NCI-H446 (cell line): ENCODE measurements around the gene IZUMO1.
"Not testable (repeated sequence)": the region's sequence is repeated elsewhere in the genome, so short reads cannot be mapped to it uniquely, and the experiment has no call there.

Experiments
- DNase-seq, 2 experiments: peaks; one replicate each; lab custom pipeline; 2025; lab: John Stamatoyannopoulos, UW

The IZUMO1 gene

GRCh38 chr19:48746738-48747575 is at the start of gene IZUMO1:
TSS of gene IZUMO1 (minus strand) at chr19:48746909. CDS start at chr19:48745859, 1,050 bp downstream.
- no peak for DNase-seq

DNA sequence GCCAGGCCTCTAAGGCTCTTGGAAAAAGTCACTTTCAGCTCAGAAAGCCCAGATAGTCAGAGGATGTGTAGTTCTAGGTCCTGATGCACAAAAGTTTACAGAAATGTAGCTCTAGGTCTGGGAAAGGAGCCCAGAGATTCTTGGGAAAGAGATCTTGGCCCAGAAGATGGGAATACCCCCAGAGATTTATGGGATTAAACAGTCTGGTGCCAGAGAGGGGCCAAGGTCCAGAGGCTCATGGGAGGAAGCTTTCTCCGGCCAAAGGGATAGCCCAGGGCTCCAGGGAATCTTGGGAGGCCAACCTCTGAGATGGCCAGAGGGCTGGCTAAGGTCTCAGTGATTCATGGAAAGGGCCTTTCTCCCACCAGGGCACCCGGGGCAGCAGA is 49.0 kb upstream of the IZUMO1 start:
- DNase-seq, result no peak

DNA sequence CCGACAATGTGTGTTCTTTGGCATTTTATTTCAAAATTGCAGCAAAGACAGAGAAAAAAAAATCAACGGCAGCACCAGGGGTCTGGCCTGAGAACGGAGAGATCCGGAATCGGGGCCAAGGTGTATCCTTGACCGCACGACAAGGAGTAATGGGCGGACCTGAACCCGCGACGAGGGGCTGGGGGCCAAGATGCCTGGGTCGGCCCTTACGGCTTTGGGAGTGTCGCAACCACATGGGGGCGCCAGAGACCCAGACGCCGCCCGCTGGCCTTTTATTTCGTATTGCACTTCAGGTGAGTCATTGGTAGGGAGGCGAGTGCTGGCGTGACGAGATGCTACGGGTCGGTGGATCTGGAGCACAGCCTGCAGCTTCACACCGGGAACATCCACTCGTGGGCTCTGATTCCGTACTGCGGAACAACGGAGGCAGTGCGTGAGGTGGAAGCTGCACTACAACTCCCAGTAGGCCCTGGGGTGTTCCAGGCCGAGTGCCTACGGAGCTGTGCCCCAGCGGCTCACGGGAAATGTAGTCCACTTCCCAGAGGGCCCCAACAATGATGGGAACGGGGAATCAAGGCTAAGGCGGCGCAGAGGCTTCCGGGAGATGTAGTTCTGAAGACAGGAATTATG is 48.5 kb upstream of the IZUMO1 start:
- DNase-seq, result peak; percentile 94 to 95

- DNase-seq, result no peak
These were observed 47.6 kb upstream of the IZUMO1 start for GRCh38 chr19:48794291-48794690.

DNA sequence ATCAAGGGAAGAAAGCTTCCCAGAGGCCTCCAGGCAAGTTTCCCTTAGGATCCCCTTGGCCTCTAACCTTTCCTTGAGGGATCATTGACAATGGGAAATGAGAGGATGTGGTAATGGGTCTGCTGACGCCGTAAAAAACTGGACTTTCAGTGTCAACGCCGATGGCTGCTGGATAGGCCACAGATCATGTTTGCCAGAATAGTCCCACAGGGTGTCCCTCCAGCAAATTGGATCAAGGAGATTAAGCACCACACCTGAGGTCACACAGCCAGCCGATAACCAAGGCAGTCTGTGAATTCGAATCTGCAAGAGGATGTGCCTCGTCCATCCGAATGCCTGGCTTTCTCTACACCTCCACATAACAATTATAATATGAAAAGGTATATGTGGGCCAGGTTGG is 46.6 kb upstream of the IZUMO1 start:
- DNase-seq, result no peak

DNA sequence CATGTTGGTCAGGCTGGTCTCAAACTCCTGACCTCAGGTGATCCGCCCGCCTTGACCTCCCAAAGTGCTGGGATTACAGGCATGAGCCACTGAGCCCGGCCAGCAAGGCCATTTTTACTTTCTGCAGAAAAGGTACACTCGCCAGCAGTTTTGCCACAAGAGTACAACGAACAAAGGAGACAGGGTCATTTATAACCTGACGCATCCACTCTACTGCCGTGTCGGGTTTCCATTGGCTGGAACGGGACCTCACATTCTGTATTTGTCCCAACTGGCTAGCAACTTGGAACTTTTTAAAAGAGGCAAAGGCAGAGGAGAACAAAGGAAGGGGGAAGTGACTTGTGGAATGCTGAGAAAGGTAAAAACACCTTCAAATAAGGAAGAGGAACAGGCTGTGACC is 40.6 kb upstream of the IZUMO1 start:
- DNase-seq, result not testable (repeated sequence)

GRCh38 chr19:48786422-48786821 is 39.7 kb upstream of the IZUMO1 start:
- not testable (repeated sequence) for DNase-seq

GRCh38 chr19:48784527-48784926 is 37.8 kb upstream of the IZUMO1 start:
- DNase-seq, result peak in 1 of 2 experiments; percentile 28

- DNase-seq, result no peak
These were observed 34.1 kb upstream of the IZUMO1 start for GRCh38 chr19:48780631-48781391.

DNA sequence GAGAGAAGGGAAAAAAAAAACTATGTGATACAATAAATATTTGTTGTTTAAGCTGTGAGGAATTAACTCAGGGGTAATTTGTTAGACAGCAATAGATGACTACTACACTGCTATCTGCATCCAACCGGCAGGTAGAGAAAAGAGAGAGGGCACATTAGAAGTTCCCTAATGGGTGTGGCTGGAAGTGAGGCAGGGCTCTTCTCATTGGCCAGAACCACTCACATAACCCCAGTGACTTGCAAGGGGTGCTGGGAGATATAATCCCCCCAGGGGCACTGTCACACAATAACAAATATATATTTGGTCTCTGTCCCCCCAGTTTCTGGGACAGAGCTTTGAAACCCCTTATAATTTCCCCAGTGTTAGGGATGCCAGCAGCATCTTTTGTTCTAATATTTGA is 32.9 kb upstream of the IZUMO1 start:
- DNase-seq, result no peak

DNA sequence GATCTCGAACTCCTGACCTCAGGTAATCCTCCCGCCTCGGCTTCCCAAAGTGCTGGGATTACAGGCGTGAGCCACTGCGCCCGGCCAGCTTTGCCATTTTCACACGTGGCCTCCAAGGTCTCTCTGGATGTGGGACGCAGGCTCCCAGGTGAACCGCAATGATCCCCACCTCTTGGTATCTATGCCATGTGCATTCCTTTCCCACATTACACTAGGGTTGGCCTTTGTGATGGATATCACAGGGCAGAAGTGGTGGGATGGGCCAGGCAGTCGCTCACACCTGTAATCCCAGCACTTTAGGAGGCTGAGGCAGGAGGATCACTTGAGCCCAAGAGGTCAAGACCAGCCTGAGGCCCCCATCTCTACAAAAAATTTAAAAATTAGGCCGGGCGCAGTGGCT is 31.0 kb upstream of the IZUMO1 start:
- DNase-seq, result no peak

DNA sequence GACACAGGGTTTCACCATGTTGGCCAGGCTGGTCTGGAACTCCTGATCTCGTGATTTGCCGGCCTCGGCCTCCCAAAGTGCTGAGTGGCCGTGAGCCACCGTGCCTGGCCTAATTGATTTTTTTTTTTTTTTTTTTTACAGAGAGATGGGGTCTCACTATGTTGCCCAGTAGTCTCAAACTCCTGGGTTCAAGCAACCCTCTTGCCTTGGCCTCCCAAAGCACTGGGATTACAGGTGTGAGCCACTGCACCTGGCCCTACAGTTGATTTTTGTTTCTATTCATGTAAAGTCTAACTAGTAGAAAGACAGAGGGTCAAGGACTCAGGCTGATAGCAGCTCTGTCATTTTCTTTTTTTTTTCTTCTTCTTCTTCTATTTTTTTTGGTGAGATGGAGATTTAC is 30.4 kb upstream of the IZUMO1 start:
- DNase-seq, result no peak

DNA sequence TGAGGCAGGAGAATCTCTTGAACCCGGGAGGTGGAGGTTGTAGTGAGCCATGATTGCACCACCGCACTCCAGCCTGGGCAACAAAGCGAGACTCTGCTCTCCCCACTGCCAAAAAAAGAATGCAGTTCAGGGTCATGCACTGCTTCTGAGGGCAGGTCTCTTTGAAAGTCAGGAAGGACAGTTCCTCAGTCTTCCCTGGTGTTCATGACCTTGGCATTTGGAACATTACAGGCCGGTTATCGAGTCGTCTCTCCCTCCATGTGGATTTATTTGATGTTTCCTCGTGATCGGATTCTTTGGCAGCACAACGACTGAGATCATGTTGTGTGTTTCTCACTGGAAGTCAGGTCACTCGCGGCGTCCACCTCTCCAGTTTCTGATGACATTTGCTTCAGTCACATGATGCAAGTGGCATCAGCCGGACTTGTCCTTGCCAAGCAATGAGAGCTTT is 25.8 kb upstream of the IZUMO1 start:
- DNase-seq, result no peak

- DNase-seq, result no peak
These were observed 24.2 kb upstream of the IZUMO1 start for GRCh38 chr19:48770734-48771472.

GRCh38 chr19:48770266-48770665 is 23.6 kb upstream of the IZUMO1 start:
- DNase-seq, result no peak

DNA sequence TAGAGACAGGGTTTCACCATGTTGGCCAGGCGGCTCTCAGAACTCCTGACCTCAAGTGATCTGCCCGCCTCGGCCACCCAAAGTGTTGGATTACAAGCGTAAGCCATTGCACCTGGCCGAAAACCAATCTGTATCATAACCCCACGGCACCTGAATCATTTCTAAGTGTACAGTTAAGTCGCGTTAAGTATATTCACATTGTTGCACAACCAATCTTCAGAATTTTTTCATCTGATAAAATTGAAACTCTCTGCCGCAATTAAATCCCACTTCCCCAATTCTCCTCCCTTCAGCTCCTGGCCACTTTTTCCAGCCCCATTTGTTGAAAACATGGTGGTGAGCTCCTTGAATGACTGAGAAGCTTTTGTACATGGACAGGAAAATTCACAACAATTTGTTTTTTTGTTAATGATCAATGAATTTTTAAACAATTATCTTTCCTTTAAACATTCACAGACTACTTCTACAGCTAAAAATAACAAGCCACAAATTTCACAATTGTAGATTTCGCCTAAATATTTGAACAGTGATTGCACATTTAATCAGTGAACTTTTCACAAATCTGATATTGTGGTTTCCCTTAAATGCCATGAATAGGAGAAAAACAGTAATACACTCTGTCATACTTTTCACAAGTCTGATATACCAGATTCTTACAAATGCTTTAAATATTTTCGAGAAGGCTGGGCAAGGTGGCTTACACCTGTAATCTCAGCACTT is 22.4 kb upstream of the IZUMO1 start:
- DNase-seq, result no peak

- DNase-seq, result not testable (repeated sequence)
These were observed 21.6 kb upstream of the IZUMO1 start for GRCh38 chr19:48768171-48768753.

- DNase-seq, result not testable (repeated sequence)
These were observed 19.1 kb upstream of the IZUMO1 start for GRCh38 chr19:48765816-48766215.

- DNase-seq, result no peak
These were observed 13.9 kb upstream of the IZUMO1 start for GRCh38 chr19:48760504-48761205.

- no peak for DNase-seq
These were observed 11.0 kb upstream of the IZUMO1 start for GRCh38 chr19:48757741-48758144.
